ENCODE data around the gene DNAJB6. TPM values are rescaled to one million over a fixed set of nuclear protein-coding genes. Genes with fewer than 3 reads are reported as not detected.

DNAJB6 gene
- total and polyA plus RNA-seq, 12 donors, result 38.4 to 195 (median 80.4) TPM

DNA sequence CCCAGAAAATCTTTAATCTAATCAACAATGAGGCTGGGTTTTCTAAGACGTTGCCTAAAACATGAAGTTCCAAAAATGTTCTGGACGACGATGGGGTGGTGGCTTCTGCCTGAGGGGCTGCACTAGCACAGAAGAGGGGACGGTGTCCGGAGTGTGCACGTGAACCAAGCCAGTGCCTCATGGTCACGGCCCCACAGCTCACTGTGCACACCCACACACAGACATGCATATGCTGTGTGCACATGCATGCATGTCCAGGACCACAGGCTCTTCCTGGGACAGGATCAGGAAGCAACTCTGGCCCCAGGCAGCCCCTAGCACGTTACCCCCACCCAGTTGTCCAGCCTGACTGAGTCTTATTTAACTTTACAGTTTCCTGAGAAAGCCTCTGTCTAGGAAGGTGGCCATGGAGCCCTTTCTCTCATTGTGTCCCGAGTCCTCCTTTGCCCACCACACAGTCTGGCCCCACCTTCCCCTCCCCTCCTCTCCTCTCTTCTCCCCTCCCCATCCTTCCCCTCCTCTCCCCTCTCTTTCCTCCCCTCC, 100.8 kb downstream of the DNAJB6 start:
- peaks cover 0 to 6% of the 10 kb centered on the region in 2 donors for H3K4me1 ChIP-seq (replicated peaks in 1 of 2)
- no peak for TF ChIP-seq POLR2A (IDR thresholded peaks at IDR 0.05)
- TF ChIP-seq, protein P1, sequence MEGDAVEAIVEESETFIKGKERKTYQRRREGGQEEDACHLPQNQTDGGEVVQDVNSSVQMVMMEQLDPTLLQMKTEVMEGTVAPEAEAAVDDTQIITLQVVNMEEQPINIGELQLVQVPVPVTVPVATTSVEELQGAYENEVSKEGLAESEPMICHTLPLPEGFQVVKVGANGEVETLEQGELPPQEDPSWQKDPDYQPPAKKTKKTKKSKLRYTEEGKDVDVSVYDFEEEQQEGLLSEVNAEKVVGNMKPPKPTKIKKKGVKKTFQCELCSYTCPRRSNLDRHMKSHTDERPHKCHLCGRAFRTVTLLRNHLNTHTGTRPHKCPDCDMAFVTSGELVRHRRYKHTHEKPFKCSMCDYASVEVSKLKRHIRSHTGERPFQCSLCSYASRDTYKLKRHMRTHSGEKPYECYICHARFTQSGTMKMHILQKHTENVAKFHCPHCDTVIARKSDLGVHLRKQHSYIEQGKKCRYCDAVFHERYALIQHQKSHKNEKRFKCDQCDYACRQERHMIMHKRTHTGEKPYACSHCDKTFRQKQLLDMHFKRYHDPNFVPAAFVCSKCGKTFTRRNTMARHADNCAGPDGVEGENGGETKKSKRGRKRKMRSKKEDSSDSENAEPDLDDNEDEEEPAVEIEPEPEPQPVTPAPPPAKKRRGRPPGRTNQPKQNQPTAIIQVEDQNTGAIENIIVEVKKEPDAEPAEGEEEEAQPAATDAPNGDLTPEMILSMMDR (IDR thresholded peaks at IDR 0.05), result no peak
- H3K27ac ChIP-seq, result no peak overlapping the region
- intact Hi-C loops (cut with DNase I), result no loop called here
- 56 to 78% (median 57%) methylated on average over 1 to 9 of the region's 9 CpGs for WGBS, 4 donors
- H3K9me3 ChIP-seq (replicated peaks in 1 of 3), result no peaks in the 10 kb centered on the region
- no peak overlapping the region for H3K4me3 ChIP-seq
- H3K36me3 ChIP-seq (replicated peaks in 1 of 2), result no peaks in the 10 kb centered on the region
- peak in 1 of 7 donors; percentile 14 for DNase-seq
- no peaks in the 10 kb centered on the region for H3K27me3 ChIP-seq

- no peaks in the 10 kb centered on the region for H3K27me3 ChIP-seq
- 77 to 91% (median 84%) methylated on average over 13 to 18 of the region's 18 CpGs for WGBS, 4 donors
- no peak overlapping the region for H3K4me3 ChIP-seq
- TF ChIP-seq POLR2A (IDR thresholded peaks at IDR 0.05), result no peak
- TF ChIP-seq, protein P1 (IDR thresholded peaks at IDR 0.05), result no peak
- H3K9me3 ChIP-seq (replicated peaks in 1 of 3), result no peaks in the 10 kb centered on the region
- H3K36me3 ChIP-seq (replicated peaks in 1 of 2), result no peaks in the 10 kb centered on the region
- DNase-seq, result peak in 1 of 7 donors; percentile 43
- H3K4me1 ChIP-seq (replicated peaks in 1 of 2), result peaks cover 0 to 3% of the 10 kb centered on the region in 2 donors
- intact Hi-C loops (cut with DNase I), result no loop called here
- no peak overlapping the region for H3K27ac ChIP-seq
Observed at GRCh38 chr7:157438121-157439025, 101.6 kb downstream of the DNAJB6 start.

GRCh38 chr7:157439149-157439548, 102.3 kb downstream of the DNAJB6 start:
- Histone ChIP-seq H3K9me3 (replicated peaks in 1 of 3) (no peaks in the 10 kb centered on the region), H3K27ac (no peak overlapping the region), H3K4me1 (replicated peaks in 1 of 2) (no peaks in the 10 kb centered on the region), H3K36me3 (replicated peaks in 1 of 2) (no peaks in the 10 kb centered on the region), H3K27me3 (no peaks in the 10 kb centered on the region), H3K4me3 (no peak overlapping the region)
- WGBS, 4 donors, result 90 to 96% (median 94%) methylated on average over 6 of the region's 6 CpGs
- TF ChIP-seq, protein P1 (IDR thresholded peaks at IDR 0.05), result no peak
- TF ChIP-seq POLR2A (IDR thresholded peaks at IDR 0.05), result no peak
- intact Hi-C loops (cut with DNase I), result no loop called here
- DNase-seq, result peak in 1 of 7 donors; percentile 24

- WGBS, 4 donors, result 60 to 94% (median 68%) methylated on average over 3 of the region's 3 CpGs
- no peaks in the 10 kb centered on the region for H3K4me1 ChIP-seq (replicated peaks in 1 of 2)
- H3K36me3 ChIP-seq (replicated peaks in 1 of 2), result no peaks in the 10 kb centered on the region
- no peaks in the 10 kb centered on the region for H3K9me3 ChIP-seq (replicated peaks in 1 of 3)
- TF ChIP-seq POLR2A (IDR thresholded peaks at IDR 0.05), result no peak
- TF ChIP-seq, protein P1 (IDR thresholded peaks at IDR 0.05), result no peak
- no peak overlapping the region for H3K27ac ChIP-seq
- DNase-seq, result no peak
- no peaks in the 10 kb centered on the region for H3K27me3 ChIP-seq
- no peak overlapping the region for H3K4me3 ChIP-seq
- intact Hi-C loops (cut with DNase I), result no loop called here
Observed at GRCh38 chr7:157439761-157440160, 103.0 kb downstream of the DNAJB6 start.
